GM18526 (cell line): ENCODE measurements around the gene SETBP1.

Source experiments
- POLR2A ChIP-seq: IDR thresholded peaks from 3 replicates; pipeline ENCODE4 v1.6.1; 2011; ENCODE audit not compliant: insufficient read length; ENCODE audit errors: extremely low read depth

The SETBP1 gene

DNA sequence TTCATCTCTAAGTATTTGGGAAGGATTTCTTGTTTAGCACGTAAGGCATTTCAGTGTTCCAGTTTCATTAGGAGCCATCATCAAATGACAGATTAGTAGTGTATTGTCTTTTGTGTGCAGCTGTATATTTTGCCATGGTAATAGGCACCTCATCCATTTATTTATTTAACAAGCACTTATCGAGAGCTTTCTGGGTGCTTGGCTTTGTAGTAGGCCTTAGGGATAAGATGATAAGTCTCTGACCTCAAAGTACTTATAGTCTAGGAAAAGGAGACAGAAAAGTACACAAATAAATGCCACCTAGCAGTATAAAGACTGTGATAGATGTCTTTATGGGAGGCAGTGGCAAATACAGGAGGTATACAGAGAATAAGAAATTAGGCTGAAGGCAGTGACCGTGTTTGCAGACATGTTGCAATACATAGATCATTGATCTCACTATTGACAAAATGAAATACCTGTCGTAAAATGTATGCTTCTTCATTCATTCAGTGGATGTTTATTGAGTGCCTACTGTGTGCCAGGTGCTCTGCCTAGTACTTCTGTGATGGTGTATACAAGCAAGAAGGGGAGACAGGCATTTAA lies 265.9 kb downstream of the SETBP1 start:
- TF ChIP-seq POLR2A, result no peak

DNA sequence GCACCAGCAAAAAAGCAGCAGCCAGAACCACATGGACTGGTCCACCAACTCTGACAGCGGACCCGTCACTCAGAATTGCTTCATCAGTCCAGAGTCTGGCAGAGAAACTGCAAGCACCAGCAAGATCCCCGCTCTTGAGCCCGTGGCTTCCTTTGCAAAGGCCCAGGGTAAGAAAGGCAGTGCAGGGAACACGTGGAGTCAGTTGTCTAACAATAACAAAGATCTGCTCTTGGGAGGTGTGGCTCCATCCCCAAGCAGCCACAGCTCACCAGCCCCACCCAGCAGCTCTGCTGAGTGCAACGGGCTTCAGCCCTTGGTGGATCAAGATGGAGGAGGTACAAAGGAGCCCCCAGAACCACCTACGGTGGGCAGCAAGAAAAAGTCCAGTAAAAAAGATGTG lies 269.3 kb downstream of the SETBP1 start:
- TF ChIP-seq POLR2A, result no peak

DNA sequence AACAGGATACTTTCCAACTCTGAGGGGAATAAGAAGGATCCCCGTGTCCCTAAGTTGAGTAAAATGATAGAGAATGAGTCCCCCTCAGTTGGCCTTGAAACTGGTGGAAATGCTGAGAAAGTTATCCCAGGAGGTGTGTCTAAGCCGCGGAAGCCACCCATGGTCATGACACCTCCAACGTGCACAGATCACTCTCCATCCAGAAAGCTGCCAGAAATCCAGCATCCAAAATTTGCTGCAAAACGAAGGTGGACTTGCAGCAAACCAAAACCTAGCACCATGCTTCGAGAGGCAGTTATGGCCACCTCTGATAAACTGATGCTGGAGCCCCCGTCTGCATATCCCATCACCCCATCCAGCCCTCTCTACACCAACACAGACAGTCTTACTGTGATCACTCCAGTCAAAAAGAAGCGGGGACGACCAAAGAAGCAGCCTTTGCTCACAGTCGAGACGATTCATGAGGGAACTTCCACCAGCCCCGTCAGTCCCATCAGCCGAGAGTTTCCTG lies 270.1 kb downstream of the SETBP1 start:
- TF ChIP-seq POLR2A, result no peak

DNA sequence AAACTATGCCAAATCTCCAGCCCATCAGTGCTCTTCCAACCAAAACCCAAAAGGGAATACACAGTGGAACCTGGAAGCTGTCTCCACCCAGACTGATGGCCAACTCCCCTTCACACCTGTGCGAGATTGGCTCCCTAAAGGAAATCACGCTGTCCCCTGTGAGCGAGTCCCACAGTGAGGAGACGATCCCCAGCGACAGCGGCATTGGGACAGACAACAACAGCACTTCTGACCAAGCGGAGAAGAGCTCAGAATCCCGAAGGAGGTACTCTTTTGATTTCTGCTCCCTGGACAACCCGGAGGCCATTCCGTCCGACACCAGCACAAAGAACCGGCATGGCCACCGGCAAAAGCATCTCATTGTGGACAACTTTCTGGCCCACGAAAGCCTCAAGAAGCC lies 271.1 kb downstream of the SETBP1 start:
- no peak for TF ChIP-seq POLR2A

DNA sequence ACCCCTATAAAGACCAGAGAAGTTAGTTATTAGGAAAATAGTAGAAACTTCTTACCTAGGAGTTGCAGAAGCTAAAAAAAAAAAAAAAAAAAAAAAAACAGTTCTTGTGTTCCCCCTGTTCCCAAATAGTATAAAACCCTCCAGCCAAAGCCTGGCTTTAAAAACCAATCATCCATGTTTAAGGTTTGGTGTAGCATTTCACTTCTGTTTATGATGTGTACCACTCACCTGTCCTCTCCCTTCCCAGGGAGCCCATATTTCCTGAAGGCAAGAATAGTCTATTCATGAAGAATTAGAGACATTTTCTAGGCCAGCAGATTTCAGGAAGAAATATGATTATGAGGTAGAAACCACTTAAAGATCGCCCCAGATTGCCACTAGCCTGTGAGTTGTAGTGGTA lies 273.6 kb downstream of the SETBP1 start:
- TF ChIP-seq POLR2A, result no peak

DNA sequence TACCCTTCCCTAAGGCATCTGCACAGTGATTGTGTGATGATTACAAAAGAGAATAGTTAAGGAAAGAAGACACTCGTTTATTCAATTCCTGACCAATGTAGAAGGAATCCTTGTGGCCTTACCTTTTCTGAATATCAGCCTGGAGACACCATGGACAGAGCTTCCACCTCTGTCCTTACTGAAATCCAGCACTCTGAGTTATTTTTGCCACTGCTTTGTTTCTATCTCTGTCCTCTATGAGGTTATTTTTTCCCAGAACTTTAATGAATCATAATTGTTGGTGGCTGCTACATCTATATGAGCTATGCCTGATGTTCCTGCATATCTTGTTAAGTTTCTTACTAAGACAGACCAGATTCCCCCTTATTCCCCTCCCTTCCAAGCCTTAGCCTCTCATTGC lies 275.1 kb downstream of the SETBP1 start:
- TF ChIP-seq POLR2A, result no peak

DNA sequence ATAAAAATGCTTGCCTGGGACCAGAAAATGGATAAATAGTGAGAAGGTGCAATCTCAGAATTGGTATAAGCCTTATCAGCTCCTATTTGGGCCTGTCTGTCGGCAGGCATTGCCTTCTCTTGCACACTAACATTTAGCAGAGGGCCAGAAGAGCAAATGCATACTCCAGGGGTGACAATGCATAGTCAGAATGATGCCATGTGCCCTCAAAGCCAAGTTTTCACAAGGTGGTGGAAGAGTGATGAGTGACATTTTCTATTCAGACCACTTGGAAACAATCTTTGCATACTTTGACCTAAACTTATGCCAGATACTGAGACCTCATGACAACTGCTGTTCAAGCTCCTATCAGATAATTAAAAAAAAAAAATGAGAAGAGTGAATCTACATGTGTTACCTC lies 276.3 kb downstream of the SETBP1 start:
- no peak for TF ChIP-seq POLR2A

DNA sequence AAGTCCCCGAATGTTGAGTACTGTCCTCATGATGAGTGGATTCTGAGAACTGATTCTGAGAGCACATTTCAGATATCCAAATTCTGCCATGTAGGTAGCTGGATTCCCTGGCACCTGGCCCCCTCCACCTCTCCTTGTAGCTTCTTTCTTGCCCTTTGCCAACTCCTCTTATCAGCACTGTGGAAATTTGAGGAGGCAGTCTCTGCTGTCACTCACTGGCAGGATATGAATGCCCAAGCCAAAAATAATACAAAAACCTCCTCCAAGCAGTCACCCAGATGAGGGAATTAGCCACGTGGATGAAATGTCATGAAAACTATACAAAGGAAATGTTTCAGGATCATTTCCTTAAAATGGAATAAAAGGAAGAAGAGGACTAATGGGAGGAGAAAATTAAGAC lies 276.8 kb downstream of the SETBP1 start:
- no peak for TF ChIP-seq POLR2A

DNA sequence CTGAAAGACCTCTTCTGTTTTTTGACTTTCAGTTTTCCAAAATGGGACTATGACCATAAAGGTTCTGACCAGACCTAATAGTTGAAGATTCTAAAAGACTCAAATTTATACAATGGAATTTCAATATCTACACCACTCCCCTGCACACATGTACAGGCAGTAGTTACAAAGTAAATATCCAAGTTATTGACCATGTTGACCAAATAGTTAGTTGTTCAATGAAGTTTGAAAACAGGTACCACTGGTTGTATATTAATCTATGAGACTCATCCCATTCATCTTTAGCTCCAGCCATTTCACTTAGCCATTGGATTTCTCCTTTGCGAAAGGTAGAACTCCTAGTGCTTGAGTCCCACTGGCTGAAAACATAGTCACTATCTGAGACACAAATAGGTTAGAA lies 277.4 kb downstream of the SETBP1 start:
- no peak for TF ChIP-seq POLR2A

DNA sequence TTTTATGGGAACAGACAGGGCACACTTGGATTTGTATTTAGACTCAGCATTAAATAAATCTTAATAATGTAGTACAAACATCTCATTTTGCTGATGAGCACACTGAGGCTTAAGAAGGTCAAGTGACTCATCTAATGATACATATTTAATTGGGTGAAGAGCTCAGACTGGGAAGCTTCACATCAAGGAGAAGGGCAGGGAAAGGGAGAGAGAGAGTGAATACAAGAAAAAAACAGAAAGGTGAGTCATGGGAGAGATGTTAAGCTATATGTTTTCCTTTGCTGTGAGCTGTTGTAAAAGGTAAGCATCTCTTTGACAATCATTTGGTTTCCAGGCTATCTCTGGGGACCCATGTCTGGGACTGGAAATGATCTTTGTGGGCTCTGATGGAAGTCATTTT lies 277.8 kb downstream of the SETBP1 start:
- no peak for TF ChIP-seq POLR2A

DNA sequence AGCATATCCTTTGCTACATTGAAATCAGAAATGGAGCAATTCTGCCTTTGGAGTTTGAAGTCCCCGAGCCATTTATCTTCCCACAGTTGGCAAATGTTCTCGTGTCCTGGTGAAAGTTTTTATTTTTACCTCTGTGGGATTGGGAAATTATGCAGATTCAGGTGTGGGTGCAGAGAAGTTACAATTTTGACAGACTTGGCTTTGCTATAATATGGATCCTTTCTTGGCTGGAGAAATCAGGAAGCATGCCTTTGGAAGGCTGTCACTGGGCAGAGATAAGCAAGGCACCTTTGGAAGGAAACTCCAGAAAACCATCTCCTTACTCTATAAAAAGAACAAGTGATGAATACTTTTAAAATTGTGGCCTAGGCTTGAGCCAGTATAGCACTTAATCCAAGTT lies 278.3 kb downstream of the SETBP1 start:
- TF ChIP-seq POLR2A, result no peak

DNA sequence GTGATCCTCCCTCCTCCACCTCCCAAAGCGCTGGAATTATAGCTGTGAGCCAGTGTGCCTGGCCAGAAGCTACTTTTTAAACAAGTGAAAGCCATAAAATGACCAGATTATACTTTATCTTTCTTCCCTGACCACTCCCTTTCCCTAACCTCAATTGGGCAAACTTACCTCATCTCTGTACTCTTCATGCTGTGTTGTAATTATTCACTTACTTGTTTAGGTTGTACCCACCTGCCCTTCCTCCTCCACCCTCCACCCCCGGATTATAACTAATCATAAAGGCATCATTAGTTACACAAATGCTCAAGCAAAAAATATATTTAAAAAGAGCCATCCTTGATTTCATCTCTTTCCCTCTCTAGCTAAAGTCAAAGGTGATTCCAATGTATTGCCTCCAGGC lies 279.9 kb downstream of the SETBP1 start:
- no peak for TF ChIP-seq POLR2A

DNA sequence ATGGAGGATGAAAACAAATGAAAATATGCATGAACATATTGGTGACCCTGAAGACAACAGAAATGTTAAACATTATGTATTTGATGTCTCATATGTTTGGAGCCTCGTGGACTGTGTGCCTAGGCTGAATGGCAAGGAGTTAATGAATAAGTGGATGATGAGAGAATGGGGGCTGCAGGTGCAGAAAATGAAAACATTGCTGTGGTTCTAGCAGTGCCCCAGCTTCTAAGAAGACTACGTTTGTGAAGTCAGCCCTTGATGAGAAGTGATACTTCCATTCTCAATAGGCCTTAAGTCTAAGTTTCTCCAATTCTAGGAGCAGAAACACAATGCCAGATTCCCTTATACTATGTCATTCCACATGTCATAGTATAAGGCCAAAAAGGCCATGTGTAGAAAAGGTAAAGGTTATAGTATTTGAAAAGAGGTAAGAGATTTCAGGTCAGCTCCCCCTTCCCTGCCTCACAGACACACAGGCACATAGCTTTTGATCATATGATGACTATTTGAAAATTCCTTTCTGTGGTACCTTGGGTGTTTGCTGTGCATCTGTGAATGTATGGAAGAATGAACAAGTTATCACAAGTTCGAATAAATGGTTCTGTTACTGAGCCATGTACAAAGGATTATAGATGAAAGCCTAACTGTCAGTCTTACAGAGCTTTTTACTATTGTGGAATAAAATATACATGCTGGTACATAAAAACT lies 280.8 kb downstream of the SETBP1 start:
- TF ChIP-seq POLR2A, result no peak

DNA sequence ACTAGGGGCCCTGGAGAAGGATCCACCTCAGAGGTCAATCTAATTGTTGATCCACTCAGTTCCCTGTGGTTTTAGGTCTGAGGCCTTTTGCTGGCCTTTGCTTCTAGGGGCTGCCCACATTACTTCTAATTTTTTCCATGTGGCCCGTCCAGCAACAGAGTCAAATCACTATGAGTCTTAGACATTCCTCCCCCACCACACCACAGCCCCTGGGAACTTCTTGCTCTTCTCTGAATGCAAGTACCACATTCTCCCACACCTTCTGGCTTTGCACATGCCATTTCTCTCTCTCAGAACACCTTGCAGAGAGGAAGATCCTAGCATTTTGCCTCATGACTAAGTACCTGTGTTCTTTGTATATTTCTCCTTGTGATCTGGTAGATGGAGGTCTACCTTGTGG lies 286.9 kb downstream of the SETBP1 start:
- no peak for TF ChIP-seq POLR2A

DNA sequence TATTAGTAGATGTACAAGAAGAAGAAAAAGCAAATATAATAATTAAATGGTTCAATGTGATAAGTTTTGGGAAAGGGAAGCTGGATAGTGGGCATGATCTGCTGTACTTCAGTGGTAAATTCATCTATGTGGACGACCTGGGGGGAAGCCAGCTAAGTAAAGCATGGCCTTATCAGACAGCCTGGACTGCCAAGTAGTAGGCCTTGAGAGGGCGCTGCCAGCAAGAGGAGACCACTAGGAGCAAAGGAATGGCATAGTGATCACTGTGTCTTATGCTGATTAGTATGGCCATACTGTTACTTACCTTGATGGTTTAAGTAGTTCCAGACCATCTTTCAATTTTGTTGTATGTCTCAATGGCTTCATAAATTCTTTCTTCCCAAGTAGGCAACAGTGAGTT lies 287.6 kb downstream of the SETBP1 start:
- TF ChIP-seq POLR2A, result no peak

DNA sequence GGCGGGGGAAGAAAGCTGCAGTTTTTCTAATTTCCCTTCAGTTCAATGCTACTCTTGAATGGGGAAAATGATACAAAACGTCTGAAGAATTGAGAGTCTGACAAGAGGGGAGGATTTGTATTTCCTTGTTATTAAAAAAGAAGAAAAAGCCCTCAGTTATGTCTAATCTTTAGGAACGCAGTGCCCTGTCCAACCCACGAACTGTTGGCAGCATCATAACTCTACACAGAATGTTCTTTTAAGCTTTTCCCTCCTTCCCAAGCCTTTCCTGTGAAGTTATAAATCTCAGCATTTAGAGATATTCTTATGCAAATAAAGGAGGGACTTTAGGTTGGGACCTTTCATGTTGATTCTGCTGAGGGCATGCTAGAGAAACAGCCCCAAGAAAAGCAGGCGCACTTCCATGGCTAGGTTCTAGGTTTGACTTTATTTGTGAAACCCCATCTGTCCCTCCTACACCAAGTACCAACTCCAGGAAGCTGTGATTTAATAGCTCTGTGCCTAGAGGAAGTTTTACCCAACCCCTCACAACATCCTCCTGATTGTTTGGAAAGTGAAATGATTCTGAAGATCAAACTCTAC lies 288.6 kb downstream of the SETBP1 start:
- TF ChIP-seq POLR2A, result no peak

DNA sequence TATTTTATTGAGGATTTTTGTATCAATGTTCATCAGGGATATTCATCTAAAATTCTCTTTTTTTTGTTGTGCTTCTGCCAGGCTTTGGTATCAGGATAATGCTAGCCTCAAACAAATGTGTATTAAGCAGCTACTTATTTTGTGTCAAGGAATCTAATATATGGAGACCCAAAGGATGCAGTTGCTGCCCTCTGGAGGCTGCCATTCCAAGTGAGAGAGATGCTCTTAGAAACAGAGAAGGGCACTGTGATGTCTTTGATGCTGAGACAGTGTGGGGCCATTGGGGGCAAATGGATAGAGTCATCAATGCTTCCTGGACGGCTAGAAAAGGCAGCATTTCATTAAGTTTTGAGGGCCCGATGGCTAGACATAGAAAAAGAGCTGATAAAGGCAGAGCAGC lies 292.6 kb downstream of the SETBP1 start:
- TF ChIP-seq POLR2A, result no peak

DNA sequence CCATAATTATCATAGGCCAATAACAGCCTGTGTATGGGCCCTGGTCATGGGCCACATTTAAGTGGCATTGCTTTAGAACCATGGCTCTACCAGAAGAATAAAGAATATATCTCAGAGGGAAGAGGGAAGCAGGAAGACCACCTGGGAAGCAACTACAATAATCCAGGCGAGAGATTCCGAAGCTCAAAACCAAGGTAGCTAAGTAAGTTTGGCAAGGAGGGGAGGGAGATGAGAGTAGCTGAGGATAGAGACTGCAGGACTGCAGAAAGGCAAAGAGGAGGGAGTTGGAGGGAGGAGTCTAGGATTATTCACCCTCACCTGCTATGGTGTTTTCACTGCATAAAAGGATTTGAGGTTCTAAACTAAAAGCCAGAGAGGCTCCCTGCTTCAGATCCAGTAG lies 293.5 kb downstream of the SETBP1 start:
- no peak for TF ChIP-seq POLR2A
